Raji (cell line): ENCODE results near the gene PGBD5.

ENCODE experiments used
- POLR2A ChIP-seq: IDR thresholded peaks from 2 replicates; pipeline ENCODE4 v1.6.1; 2011; ENCODE audit warnings: low read depth, low read length, control low read depth; ENCODE audit not compliant: insufficient read depth

Gene PGBD5

DNA sequence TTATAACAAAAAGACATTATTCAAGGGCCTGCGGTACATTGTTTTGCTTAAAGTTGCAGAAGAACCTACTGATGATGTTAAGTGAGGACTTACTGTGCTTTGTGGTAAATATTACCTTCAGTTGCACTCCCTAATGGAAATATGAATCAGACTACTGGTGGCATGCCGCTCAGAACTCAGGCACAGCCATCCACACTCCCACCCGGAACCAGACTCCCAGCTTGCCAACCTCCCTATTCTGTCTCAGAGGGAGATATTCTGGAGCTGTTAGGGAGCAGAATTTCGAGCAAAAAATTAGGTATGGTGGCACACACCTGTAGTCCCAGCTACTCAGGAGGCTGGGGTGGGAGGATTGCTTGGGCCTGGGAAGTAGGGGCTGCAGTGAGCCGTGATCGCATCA is 13.1 kb downstream of the PGBD5 start:
- no peak for TF ChIP-seq POLR2A

DNA sequence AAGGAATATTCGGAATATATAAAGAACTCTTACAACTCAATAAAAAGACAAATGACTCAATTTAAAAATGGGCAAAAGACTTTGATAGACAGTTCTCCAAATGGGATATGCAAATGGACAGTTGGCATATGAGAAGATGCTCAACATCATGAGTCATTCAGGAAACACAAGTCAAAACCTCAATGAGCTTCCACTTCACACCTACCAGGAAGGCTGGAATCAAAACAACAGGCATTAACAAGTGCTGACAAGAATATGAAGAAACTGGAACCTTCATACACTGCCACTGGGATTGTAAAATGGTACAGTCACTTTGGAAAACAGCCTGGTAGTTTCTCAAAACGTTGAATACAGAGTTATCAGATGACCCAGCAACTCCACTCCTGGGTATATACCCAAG is 17.2 kb downstream of the PGBD5 start:
- TF ChIP-seq POLR2A = no peak

DNA sequence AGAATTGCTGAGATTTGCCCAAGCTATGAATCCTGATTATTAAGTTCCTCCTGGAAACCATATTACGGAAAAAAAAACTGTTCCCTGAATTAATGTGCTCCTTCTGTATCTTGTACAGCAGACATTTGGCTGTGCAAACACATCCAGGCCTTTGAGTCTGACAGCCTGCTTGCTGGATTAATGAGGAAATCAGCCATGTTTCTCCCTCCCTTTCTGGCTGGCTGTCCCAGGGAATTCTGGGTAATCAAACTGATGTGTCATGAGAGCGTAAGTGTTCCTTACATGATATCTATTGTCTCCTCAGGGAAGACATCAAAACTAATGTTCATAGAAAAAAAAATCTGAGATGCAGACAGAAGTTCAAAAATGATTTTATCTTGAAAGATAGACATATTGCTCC is 18.8 kb downstream of the PGBD5 start:
- no peak for TF ChIP-seq POLR2A

DNA sequence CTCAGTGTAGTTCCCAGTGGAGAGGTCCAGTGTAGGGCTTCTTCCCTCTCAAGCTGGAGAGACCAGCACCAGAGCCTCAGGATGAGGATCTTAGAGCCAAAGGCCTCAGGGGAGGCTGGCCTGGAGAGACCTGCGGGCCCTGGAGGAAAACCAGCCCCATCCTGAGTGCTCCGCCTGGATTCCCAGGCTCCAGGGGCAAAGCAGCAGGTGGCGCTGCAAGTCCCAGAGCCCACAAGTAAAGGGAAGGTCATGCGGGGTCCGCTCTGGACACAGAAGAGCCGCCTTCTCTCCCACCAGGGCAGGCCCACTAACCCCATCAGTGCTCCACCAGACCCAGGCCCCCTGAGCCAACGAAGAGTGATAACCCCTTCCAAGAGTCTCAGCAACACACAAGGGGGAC is 22.7 kb downstream of the PGBD5 start:
- no peak for TF ChIP-seq POLR2A

DNA sequence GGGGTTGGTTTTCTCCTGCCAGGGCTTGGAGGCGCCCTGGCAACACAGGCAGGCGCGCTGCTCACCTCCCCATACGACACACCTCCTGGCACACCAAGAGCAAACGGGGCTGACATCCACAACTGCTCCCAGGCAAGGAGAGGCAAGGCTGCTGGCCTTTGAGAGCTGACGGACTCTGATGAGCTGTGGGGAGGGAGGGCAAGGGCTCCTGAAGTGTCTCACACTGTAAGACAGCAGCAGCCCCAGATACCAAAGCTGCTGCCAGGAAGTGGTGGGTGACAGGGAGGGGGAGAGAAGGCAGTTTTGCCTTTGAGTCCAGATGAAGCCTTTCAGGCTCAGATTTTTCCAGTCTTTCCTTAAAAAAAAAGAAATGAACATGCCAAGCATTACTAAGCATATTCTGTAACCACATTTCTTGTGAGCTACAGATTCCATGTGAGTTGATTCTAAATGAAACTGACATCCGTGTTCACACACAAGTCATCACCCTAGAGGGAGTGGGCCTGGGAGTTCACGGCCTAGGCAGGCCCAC is 24.3 kb downstream of the PGBD5 start:
- no peak for TF ChIP-seq POLR2A

DNA sequence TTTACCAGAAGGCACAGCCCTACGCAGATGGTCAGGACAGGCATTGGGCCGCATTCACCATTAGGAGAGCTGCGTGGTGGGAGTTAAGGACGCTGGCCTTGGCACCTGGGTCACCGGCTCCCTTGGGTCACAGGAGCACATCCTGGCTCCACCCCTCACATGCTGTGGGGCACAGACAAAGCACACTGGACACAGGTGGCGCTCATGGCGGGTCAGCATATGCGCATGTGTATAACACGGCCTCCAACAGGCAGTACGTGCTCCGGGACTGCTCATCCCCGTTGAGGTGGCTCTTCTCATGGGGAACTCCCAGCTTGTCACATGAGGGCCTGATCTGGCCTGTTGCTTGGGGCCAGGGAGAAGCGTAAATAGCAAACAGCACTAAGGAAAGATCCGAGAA is 25.0 kb downstream of the PGBD5 start:
- no peak for TF ChIP-seq POLR2A

DNA sequence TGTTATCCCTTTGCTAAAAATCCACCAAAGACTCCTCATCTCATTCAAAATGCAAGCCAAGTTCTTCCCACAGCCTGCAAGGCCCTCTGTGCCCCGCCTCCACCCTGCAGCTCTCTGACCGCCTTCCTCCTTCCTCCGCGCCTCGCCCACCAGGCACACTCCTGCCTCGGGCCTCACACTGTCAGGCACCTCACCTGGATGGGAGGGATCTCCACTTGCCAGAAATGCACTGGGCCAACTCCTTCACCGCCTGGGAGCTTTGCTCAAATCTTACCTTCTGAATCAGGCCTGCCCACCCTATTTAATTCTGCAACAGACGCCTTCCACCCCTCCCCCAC is 26.2 kb downstream of the PGBD5 start:
- no peak for TF ChIP-seq POLR2A

DNA sequence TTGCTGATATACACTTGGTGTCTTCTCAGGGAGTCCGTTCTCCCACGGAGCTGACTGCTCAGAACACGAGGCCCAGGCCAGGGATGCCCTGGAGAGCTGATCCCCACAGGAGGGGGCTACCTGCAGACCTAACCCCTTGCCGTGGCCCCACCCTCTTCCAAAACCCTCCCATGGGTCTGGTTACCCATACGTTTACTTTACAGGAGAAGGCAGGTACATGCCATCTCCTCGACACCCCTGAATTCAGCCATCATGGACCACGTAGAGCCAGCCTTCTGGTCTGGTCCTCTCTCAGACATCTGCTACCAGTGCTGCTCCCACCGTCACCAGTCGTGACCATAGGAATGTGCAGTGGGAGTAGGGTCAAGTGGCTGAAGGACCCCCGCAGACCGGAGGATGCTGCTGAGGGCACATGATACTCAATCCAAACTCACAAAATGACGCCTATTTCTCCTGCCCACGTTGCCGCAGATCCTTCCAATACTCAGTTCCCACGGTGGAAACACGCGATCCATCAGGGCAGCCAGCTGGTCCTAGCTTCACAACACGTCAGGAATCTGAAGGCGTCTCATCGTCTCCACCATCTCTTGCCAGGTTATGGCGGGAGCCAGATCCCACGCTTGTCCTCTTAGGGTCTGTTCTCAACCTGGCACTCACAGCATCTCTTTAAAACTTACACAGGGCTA is 26.7 kb downstream of the PGBD5 start:
- no peak for TF ChIP-seq POLR2A

DNA sequence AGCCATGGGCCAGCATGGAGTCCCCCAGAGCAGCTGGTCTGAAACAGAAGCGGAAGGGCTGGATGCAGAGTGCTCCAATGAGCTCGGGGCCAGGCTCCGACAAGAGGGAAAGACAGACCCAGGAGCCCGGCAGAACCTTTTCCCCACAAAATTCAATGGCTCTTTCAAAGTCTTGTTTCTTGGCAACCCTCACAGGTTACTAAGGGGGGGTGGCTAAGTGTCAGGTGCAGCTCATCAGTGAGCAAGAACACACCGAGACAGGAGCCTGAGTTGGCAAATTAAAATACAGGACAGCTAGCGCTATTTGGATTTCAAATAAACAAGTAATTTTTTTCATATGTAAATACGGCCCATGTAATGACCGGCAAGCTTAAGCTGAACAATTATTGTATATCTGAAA is 27.3 kb downstream of the PGBD5 start:
- no peak for TF ChIP-seq POLR2A

DNA sequence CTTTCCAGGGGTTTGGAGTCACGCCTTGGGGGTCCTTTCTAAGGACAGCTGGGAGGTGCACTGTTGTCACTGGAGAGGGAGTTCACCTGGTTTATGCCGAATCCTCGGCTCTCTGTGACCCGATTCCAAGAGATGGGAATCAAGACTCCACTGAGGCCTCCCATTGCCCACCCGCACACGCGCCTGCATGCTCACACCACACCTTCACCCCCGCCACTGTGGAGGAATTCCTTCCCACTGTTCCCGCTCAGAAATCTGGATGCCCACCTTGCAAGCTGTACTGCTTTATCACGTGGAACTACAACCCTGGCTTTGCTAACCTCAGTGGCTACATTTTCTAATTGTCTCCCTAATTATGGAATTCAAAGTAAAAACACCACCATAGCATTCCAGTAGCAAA is 29.2 kb downstream of the PGBD5 start:
- TF ChIP-seq POLR2A = no peak

DNA sequence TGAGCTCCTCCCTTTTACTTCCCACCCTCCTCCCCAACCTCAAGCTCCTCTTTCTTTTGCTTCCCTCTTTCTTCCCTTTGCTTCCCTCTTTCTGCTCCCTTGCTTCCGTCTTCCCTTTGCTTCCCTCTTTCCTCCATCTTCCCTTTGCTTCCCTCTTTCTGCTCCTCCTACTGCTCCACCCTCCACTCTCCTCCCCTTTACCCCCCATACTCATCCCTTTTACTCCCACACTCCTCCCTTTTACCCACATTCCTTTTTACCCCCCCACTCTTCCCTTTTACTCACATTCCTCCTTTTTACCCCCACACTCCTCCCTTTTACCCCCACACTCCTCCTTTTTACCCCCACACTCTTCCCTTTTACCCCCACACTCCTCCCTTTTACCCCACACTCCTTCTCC is 30.2 kb downstream of the PGBD5 start:
- no peak for TF ChIP-seq POLR2A

DNA sequence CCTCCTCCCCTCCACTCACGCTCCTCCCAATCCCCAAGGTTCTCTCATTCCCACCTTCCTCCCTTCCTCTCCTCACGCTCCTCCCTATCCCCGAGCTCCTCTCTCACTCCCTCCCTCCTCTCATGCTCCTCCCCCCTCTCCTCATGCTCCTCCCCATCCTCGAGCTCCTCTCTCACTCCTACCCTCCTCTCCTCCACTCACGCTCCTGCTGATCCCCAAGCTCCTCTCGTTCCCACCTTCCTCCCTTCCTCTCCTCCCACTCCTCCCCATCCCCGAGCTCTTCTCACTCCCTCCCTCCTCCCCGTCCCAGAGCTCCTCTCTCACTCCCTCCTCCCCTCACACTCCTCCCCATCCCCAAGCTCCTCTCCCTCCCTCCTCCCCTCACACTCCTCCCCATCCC is 31.4 kb downstream of the PGBD5 start:
- TF ChIP-seq POLR2A = no peak

DNA sequence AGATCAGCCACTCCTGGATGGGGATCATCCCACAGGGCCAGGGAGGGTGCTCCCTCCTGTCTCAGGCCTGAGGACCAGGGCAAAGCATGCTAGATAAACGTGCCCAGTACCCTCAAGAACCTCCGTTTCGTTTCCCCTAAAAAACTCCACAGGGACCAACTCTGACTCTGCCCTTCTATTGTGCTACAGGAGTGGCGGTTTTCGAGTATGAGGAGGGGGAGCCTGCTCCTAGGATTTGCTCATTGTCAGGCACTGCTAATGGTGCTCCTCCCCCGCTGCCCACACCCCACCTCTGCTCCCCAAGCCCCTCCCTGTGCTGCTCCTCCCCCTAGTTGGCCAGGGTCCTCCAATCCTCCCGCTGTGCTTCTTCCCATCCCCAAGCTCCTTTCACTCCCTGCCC is 32.0 kb downstream of the PGBD5 start:
- TF ChIP-seq POLR2A = no peak

DNA sequence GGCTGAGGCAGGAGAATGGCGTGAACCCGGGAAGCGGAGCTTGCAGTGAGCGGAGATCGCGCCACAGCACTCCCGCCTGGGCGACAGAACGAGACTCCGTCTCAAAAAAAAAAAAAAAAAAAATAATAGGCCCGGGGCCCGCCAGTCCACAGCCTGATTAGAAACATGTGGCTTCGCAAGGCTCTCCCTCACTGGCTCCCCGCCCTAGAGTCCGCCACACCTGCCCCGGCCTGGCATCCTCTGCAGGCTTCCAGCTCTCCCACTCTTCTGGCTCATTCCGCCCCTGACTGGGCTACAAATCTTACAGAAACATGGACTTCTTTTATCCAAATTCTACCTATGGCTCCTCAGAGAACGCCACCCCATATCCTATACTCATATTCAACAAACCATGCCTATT is 32.4 kb downstream of the PGBD5 start:
- TF ChIP-seq POLR2A = no peak

DNA sequence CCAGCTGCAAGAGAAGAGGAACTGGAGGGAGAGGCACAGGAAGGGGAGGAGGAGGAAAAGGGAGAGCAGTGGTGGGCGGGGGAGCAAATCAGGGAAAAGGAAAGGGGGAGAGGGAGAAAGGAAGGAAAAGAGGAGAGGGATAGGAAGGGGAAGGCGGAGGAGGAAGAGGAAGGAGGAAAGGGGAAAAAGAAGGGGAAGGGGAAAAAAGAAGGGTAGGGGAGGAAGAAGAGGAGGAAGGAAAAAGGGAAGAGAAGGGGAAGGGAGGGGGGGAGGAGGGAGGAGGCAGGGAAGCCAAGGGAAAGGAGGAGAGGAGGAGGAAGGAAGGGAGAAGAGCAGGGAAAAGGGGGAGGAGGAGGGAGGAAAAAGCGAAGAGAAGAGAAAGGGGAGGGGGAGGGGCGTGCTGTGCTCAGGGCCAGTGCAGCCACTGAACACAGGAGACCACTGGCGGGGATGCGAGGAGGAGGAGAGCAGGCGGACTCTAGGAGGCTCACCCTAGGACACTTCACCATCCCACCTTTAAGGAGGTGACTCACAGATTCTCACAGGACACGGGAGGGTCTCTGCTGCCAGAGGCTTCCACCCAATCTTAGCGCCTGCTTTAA is 33.1 kb downstream of the PGBD5 start:
- no peak for TF ChIP-seq POLR2A

DNA sequence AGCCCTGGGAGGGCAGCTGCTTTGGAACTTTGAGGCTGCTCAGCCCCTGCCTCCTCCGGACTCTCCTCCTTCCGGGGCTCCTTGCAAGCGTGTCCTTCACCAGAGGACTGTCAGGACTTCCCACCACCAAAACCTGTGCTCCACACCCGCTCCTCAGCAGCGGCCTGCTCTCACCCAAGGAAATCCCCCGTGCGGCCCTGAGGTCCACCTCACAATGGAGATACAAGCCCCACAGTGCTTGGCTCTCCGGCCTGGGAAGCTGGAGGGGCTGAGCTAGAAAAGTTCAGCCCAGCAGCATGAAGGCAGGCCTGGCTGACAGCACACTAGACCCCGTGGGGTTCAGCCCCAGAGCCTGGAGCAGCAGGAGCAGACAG is 33.6 kb downstream of the PGBD5 start:
- no peak for TF ChIP-seq POLR2A

DNA sequence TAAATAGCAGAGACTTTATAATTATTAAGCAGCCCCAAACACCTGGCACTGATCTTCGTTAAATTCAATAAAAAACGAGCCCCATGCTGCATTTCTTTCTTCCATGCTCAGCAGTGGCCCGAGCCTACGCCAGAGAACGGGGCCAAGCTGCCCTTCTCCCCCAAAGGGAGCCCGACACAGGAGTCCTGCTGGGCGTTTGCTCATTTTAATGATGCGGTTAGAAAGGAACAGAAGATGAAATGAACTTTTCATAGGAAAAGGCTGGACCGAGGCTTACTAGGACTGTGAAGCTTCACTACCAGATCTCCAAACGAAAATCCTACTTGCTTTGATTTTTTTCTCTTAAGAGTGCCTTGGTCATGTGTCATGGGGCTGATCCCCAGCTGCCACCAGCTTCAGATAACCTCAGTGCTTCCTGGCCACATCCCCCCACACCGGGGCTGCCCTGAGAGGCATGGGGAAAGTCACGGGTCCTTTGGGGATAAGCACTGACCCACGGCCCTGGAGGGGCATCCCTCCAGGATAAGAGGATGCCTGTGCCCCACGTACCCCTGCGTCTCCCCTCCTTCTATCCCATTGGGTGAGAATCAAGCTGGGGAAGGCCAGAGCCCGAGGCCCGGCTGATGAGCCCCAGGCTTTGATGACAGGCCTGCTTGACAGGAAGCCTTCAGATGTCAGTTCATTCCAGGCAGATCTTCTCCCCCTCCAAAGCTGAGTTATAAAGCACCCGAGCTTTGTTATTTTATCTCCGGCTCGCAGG is 34.2 kb downstream of the PGBD5 start:
- no peak for TF ChIP-seq POLR2A

DNA sequence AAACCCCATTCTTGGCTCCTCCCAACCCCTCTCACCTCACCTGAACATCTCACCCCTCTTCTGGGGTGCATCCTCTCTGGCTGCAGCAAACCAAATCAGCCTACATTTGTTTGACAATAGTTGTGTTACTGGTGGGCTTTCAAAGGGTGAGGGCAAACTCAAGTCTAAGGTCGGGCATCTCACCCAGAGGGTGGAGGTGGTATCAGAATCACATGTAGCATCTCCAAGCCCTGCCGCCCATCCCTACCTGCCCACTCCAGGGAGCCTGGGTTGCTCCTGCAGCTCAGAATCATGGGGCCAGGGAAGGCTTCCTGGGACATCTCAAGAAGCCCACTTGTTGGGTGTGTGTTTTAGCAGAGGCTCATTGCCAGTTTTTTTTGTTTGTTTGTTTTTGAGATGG is 35.8 kb downstream of the PGBD5 start:
- no peak for TF ChIP-seq POLR2A
